Stimulated activated naive CD4-positive, alpha-beta T cell (primary cell): Measurements from ENCODE around the gene SMCO1.
"Not testable (repeated sequence)": the region's sequence is repeated elsewhere in the genome, so short reads cannot be mapped to it uniquely, and the experiment has no call there.

Source experiments
- DNase-seq, 6 experiments: peaks; one replicate each; lab custom pipeline; 2025; lab: John Stamatoyannopoulos, UW

The SMCO1 gene

GRCh38 chr3:196492080-196492479 lies 23.1 kb downstream of the SMCO1 start:
- no peak for DNase-seq

DNA sequence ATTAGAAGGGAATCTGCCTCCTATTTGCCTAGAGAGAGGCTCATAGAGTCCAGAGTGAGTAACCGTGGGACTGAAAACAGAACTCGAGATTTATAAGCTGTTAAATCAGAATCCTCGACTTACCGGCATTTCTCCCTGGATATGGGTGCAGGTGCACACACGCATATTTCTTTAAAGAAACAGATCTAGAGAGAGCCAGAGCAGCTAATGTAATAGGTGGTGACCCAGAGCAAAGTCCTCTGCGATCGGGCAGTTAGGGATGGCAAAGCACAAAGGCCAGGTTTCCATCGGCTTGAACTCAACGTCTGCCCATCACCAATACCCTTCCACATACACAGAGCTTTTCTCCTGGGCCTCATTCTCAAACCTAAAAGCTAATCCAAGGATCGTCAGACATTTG lies 25.4 kb downstream of the SMCO1 start:
- DNase-seq = no peak

DNA sequence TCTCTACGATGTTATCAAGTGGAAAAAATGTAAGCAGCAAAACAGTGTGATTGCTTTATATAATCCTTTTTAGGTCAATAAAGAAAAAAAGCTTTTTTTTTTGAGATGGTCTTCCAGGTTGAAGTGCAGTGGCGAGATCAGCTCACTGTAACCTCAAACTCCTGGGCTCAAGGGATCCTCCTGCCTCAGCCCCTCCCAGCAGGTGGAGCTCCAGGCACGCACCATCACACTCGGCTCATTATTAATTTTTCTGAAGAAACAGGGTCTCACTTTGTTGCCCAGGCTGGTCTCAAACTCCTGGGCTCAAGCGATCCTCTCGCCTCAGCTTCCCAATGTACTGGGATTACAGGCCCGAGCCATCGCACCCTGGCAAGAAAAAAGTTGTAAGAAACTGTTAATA lies 28.9 kb downstream of the SMCO1 start:
- DNase-seq = peak in 3 of 6 experiments; percentile 1 to 34 (median 6)

GRCh38 chr3:196477678-196478077 lies 37.5 kb downstream of the SMCO1 start:
- DNase-seq = no peak

DNA sequence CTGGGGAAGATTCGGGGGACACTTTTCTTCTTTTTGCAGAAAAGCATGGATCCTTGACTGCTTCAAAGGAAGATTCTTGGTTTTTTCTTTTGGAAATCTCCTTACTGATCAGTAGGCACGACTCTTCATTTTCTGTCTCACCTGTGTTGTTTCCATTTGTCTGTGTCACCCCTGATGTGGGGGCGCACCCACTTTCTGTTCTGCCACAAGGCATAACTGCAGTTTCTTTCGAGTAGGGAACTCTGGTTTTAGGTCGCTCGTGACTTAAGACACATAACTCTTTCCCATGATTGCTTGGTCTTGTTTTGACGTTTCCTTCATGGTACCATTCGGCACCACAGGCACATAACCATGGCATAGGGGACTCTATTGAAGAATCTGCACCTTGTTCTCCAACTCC lies 42.9 kb downstream of the SMCO1 start:
- DNase-seq = no peak

- no peak for DNase-seq
Measured at GRCh38 chr3:196471551-196471950, 43.6 kb downstream of the SMCO1 start.

DNA sequence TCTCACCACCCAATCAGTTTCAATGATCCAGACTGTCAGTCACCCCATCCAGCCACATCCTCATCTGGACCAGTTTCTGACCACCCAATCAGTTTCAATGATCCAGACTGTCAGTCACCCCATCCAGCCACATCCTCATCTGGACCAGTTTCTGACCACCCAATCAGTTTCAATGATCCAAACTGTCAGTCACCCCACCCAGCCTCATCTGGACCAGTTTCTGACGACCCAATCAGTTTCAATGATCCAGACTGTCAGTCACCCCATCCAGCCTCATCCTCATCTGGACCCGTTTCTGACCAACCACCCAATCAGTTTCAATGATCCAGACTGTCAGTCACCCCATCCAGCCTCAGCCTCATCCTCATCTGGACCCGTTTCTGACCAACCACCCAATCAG lies 45.0 kb downstream of the SMCO1 start:
- DNase-seq = not testable (repeated sequence)

- no peak for DNase-seq
Measured at GRCh38 chr3:196463804-196464203, 51.3 kb downstream of the SMCO1 start.

DNA sequence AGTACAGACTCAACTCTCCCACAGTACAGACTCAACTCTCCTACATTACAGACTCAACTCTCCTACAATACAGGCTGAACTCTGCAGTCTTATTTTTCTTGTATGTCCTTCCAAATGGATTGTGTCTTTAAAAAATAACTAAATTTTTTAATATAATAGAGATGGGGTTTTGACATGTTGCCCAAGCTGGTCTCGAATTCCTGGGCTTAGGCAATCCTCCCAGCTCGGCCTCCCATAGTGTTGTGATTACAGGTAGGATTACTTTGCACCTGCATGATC lies 51.7 kb downstream of the SMCO1 start:
- DNase-seq = no peak

DNA sequence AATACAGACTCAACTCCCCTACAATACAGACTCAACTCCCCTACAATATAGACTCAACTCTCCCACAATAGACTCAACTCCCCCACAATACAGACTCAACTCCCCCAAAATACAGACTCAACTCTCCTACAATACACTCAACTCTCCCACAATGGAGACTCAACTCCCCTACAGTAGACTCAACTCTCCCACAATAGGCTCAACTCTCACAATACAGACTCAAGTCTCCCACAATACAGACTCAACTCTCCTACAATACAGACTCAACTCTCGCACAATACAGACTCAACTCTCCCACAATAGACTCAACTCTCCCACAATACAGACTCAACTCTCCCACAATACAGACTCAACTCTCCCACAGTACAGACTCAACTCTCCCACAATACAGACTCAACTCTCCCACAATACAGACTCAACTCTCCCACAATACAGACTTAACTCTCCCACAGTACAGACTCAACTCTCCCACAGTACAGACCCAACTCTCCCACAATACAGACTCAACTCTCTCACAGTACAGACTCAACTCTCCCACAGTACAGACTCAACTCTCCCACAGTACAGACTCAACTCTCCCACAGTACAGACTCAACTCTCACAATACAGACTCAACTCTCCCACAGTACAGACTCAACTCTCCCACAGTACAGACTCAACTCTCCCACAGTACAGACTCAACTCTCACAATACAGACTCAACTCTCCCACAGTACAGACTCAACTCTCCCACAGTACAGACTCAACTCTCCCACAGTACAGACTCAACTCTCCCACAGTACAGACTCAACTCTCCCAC lies 52.3 kb downstream of the SMCO1 start:
- DNase-seq = not testable (repeated sequence)

- no peak for DNase-seq
Measured at GRCh38 chr3:196458063-196458462, 57.1 kb downstream of the SMCO1 start.

DNA sequence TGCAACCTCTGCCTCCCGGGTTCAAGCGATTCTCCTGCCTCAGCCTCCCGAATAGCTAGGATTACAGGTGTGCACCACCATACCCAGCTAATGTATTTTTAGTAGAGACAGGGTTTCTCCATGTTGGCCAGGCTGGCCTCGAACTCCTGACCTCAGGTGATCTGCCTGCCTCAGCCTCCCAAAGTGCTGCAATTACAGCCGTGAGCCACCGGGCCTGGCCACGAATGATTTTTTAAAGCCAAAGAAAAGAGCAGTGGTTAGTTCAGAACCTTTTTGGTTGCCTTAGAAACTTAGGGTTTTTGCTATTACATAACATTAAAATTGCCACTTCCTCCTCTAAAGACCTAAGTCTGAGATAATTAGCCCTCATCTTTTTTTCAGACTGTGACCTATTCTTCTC lies 57.7 kb downstream of the SMCO1 start:
- DNase-seq = peak in 1 of 6 experiments; percentile 21
